HepG2 (cell line): ENCODE measurements around the gene RAB40C. TPM values are rescaled to one million over a fixed set of nuclear protein-coding genes. Genes with fewer than 3 reads are reported as not detected.
A peak's percentile ranks its signal among the peaks of the same experiment; 100 is the strongest.

Source experiments
- BORCS8-MEF2B ChIP-seq: sonication (generic); formaldehyde crosslinking; IDR thresholded peaks from 2 replicates; pipeline ENCODE4 v1.8.0; 2022; ENCODE audit warnings: mild to moderate bottlenecking, missing genetic modification reagents
- GRHL1 ChIP-seq: sonication (generic); formaldehyde crosslinking; conservative IDR thresholded peaks from 2 replicates; pipeline ENCODE4 v1.8.0; 2022; ENCODE audit warnings: missing genetic modification reagents
- HNRNPH1 ChIP-seq: fragments of 200-400 bp; formaldehyde crosslinking; optimal IDR thresholded peaks from 2 replicates; pipeline ENCODE3; 2017; ENCODE audit warnings: mild to moderate bottlenecking, low read depth, low read length
- HOMEZ ChIP-seq: IDR thresholded peaks from 2 replicates; pipeline ENCODE4 v1.6.1; 2016; ENCODE audit warnings: low read depth
- LBX2 ChIP-seq: sonication (generic); formaldehyde crosslinking; IDR thresholded peaks from 2 replicates; pipeline ENCODE4 v1.5.0; 2020; ENCODE audit warnings: missing genetic modification reagents, mild to moderate bottlenecking, borderline replicate concordance
- MXD3 ChIP-seq: IDR thresholded peaks from 2 replicates; pipeline ENCODE4 v1.6.1; 2016; ENCODE audit warnings: mild to moderate bottlenecking, missing biosample characterization, missing genetic modification reagents
- POLR2G ChIP-seq: fragments of 200-400 bp; formaldehyde crosslinking; IDR thresholded peaks from 2 replicates; pipeline ENCODE4 v1.6.1; 2018; ENCODE audit warnings: mild to moderate bottlenecking, low read depth, low read length, moderate library complexity
- RARA ChIP-seq: IDR thresholded peaks from 2 replicates; pipeline ENCODE4 v1.6.1; 2016; ENCODE audit warnings: missing genetic modification reagents, missing compliant biosample characterization
- SIX4 ChIP-seq: sonication (generic); formaldehyde crosslinking; IDR thresholded peaks from 2 replicates; pipeline ENCODE4 v1.4.0; 2020; ENCODE audit warnings: missing genetic modification reagents
- SNAPC4 ChIP-seq: sonication (generic); formaldehyde crosslinking; IDR thresholded peaks from 2 replicates; pipeline ENCODE4 v1.4.0; 2020; ENCODE audit warnings: mild to moderate bottlenecking, missing genetic modification reagents
- SRF ChIP-seq: IDR thresholded peaks from 2 replicates; pipeline ENCODE4 v1.6.1; 2011; ENCODE audit warnings: mild to moderate bottlenecking, low read depth, low read length, moderate library complexity
- TEF ChIP-seq: sonication (generic); formaldehyde crosslinking; IDR thresholded peaks from 2 replicates; pipeline ENCODE4 v1.5.0; 2020; ENCODE audit warnings: missing genetic modification reagents
- ZBTB3 ChIP-seq: sonication (generic); formaldehyde crosslinking; IDR thresholded peaks from 2 replicates; pipeline ENCODE4 v1.4.0; 2020; ENCODE audit warnings: low read depth, mild to moderate bottlenecking, moderate library complexity, missing genetic modification reagents, borderline replicate concordance
- ZFP90 ChIP-seq: sonication (generic); formaldehyde crosslinking; IDR thresholded peaks from 2 replicates; pipeline ENCODE4 v1.8.0; 2022; ENCODE audit warnings: missing genetic modification reagents, mild to moderate bottlenecking, inconsistent platforms, borderline replicate concordance
- ZNF34 ChIP-seq: sonication (generic); formaldehyde crosslinking; IDR thresholded peaks from 2 replicates; pipeline ENCODE4 v1.4.0; 2020; ENCODE audit warnings: mild to moderate bottlenecking, missing genetic modification reagents, borderline replicate concordance
- ZNF577 ChIP-seq: sonication (generic); formaldehyde crosslinking; IDR thresholded peaks from 2 replicates; pipeline ENCODE4 v1.4.0; 2020; ENCODE audit warnings: mild to moderate bottlenecking, low read depth, missing genetic modification reagents, borderline replicate concordance
- ZNF703 ChIP-seq: sonication (generic); formaldehyde crosslinking; IDR thresholded peaks from 2 replicates; pipeline ENCODE4 v1.5.1; 2020; ENCODE audit warnings: missing genetic modification reagents, mild to moderate bottlenecking, moderate library complexity, borderline replicate concordance
- polyA plus RNA-seq, 8 experiments: library from polyadenylated mRNA; depleted of rRNA in 3 of 8; stranded (reverse) in 7 of 8; unstranded in 1 of 8; fragments of >200 nt; fragmentation: Illumina TruSeq in 4 of 8; extraction: Trizol in 4 of 8; gene quantifications; 2 replicates each; pipeline versions ENCODE4 v1.2.1 to v1.2.3, GENCODE V29; 2011 to 2016; ENCODE audit warnings: low read depth in 4 of 8, missing spikeins in 1 of 8, mixed read lengths in 1 of 8; ENCODE audit not compliant: insufficient read depth in 1 of 8
- total RNA-seq, 5 experiments: library from RNA; depleted of rRNA; stranded (reverse); fragments of >200 nt; fragmentation: Illumina TruSeq; extraction: Trizol; gene quantifications; 2 replicates each; pipeline ENCODE4 v1.2.3, GENCODE V29; 2016; ENCODE audit warnings: low read depth in 1 of 5

The RAB40C gene
- total and polyA plus RNA-seq, 2 of the 13 experiments (the other 11 are each of a cell fraction or from before 2014, with no cell fraction given), result 7.7 to 11.5 TPM

GRCh38 chr16:641326-642188 is 51.7 kb downstream of the RAB40C start, which contains the start of gene MCRIP2 (continued):
- TF ChIP-seq HNRNPH1 (no peak), POLR2G (peak; percentile 88), ZFP90 (peak; percentile 38; the same call in 1 of the 2 replicates), HOMEZ (CRISPR knock-in tag) (no peak), MXD3 (CRISPR knock-in tag) (no peak; the same call in 1 of the 2 replicates), RARA (CRISPR knock-in tag) (no peak; the same call in 1 of the 2 replicates), GRHL1 (no peak), TEF (CRISPR knock-in tag) (no peak), SIX4 (no peak), ZNF577 (no peak), SNAPC4 (CRISPR knock-in tag) (no peak), SRF (no peak), LBX2 (CRISPR knock-in tag) (no peak; the same call in 1 of the 2 replicates), ZNF703 (CRISPR knock-in tag) (no peak), ZNF34 (CRISPR knock-in tag) (no peak), ZBTB3 (CRISPR knock-in tag) (no peak), BORCS8-MEF2B (CRISPR knock-in tag) (peak; percentile 61; the same call in 1 of the 2 replicates)
